HEK293 (cell line): ENCODE results near the gene FAM167B.
A peak's percentile ranks its signal among the peaks of the same experiment; 100 is the strongest.

Source experiments
- HIC1 ChIP-seq: fragments of 450-650 bp; formaldehyde crosslinking; IDR thresholded peaks from 2 replicates; pipeline ENCODE4 v1.5.1; 2016; ENCODE audit warnings: missing biosample characterization, missing genetic modification characterization
- SETDB1 ChIP-seq: IDR thresholded peaks from one replicate; pipeline ENCODE4 v1.6.1; 2017; ENCODE audit warnings: mild to moderate bottlenecking, low read length, moderate library complexity, mixed read lengths; ENCODE audit not compliant: insufficient read length
- TSHZ1 ChIP-seq: fragments of 450-650 bp; formaldehyde crosslinking; IDR thresholded peaks from 2 replicates; pipeline ENCODE4 v1.5.1; 2016; ENCODE audit warnings: missing biosample characterization, missing genetic modification characterization, borderline replicate concordance
- YY2 ChIP-seq: fragments of 450-650 bp; formaldehyde crosslinking; IDR thresholded peaks from 2 replicates; pipeline ENCODE4 v1.5.1; 2016; ENCODE audit warnings: missing biosample characterization, missing genetic modification characterization
- ZBTB10 ChIP-seq: fragments of 450-650 bp; formaldehyde crosslinking; IDR thresholded peaks from 2 replicates; pipeline ENCODE4 v1.5.1; 2016; ENCODE audit warnings: missing biosample characterization, missing genetic modification characterization
- ZBTB6 ChIP-seq: fragments of 450-650 bp; formaldehyde crosslinking; IDR thresholded peaks from 2 replicates; pipeline ENCODE4 v1.5.1; 2017; ENCODE audit warnings: missing biosample characterization, missing genetic modification characterization
- ZFP3 ChIP-seq: fragments of 450-650 bp; formaldehyde crosslinking; IDR thresholded peaks from 2 replicates; pipeline ENCODE4 v1.5.1; 2016; ENCODE audit warnings: low read depth, missing biosample characterization, missing genetic modification characterization
- ZIC2 ChIP-seq: fragments of 450-650 bp; formaldehyde crosslinking; IDR thresholded peaks from 2 replicates; pipeline ENCODE4 v1.5.1; 2016; ENCODE audit warnings: missing biosample characterization, missing genetic modification characterization
- ZNF148 ChIP-seq: fragments of 450-650 bp; formaldehyde crosslinking; IDR thresholded peaks from 2 replicates; pipeline ENCODE4 v1.5.0; 2017; ENCODE audit warnings: missing biosample characterization, missing genetic modification characterization, borderline replicate concordance
- ZNF266 ChIP-seq: fragments of 450-650 bp; formaldehyde crosslinking; IDR thresholded peaks from 2 replicates; pipeline ENCODE4 v1.5.1; 2016; ENCODE audit warnings: missing biosample characterization, missing genetic modification characterization, low read depth
- ZNF362 ChIP-seq: fragments of 450-650 bp; formaldehyde crosslinking; IDR thresholded peaks from 2 replicates; pipeline ENCODE4 v1.5.1; 2016; ENCODE audit warnings: missing biosample characterization, missing genetic modification characterization
- ZNF555 ChIP-seq: fragments of 450-650 bp; formaldehyde crosslinking; conservative IDR thresholded peaks from 2 replicates; pipeline ENCODE4 v1.5.1; 2017; ENCODE audit warnings: missing biosample characterization, mild to moderate bottlenecking, missing genetic modification characterization, inconsistent platforms
- ZNF560 ChIP-seq: fragments of 450-650 bp; formaldehyde crosslinking; IDR thresholded peaks from 2 replicates; pipeline ENCODE4 v1.5.1; 2017; ENCODE audit warnings: missing biosample characterization, missing genetic modification characterization, borderline replicate concordance
- ZNF610 ChIP-seq: fragments of 450-650 bp; formaldehyde crosslinking; IDR thresholded peaks from 2 replicates; pipeline ENCODE4 v1.5.1; 2016; ENCODE audit warnings: missing biosample characterization, missing genetic modification characterization, borderline replicate concordance
- ZNF639 ChIP-seq: fragments of 450-650 bp; formaldehyde crosslinking; IDR thresholded peaks from 2 replicates; pipeline ENCODE4 v1.5.1; 2016; ENCODE audit warnings: missing biosample characterization, missing genetic modification characterization
- ZNF692 ChIP-seq: fragments of 450-650 bp; formaldehyde crosslinking; IDR thresholded peaks from 2 replicates; pipeline ENCODE4 v1.5.1; 2016; ENCODE audit warnings: missing biosample characterization, missing genetic modification characterization
- ZNF701 ChIP-seq: fragments of 450-650 bp; formaldehyde crosslinking; IDR thresholded peaks from 2 replicates; pipeline ENCODE4 v1.5.1; 2016; ENCODE audit warnings: missing biosample characterization, missing genetic modification characterization
- ZNF76 ChIP-seq: fragments of 450-650 bp; formaldehyde crosslinking; IDR thresholded peaks from 2 replicates; pipeline ENCODE4; 2016; ENCODE audit warnings: low read depth, missing biosample characterization, missing genetic modification characterization, borderline replicate concordance
- ZNF837 ChIP-seq: fragments of 450-650 bp; formaldehyde crosslinking; IDR thresholded peaks from 2 replicates; pipeline ENCODE4 v1.5.1; 2016; ENCODE audit warnings: missing biosample characterization, missing genetic modification characterization

FAM167B gene

GRCh38 chr1:32272557-32273390 lies 25.8 kb downstream of the FAM167B start (continued):
- TF ChIP-seq ZNF639 (tag by site-specific recombination) (no peak), ZIC2 (no peak), ZNF837 (no peak), ZNF76 (tag by site-specific recombination) (no peak; the same call in 1 of the 2 replicates), ZNF362 (tag by site-specific recombination) (no peak), ZBTB6 (no peak), ZBTB10 (tag by site-specific recombination) (peak; percentile 44; the same call in 1 of the 2 replicates), ZNF148 (tag by site-specific recombination) (no peak), SETDB1 (no peak), YY2 (tag by site-specific recombination) (no peak), ZNF610 (no peak), ZNF266 (tag by site-specific recombination) (no peak), HIC1 (tag by site-specific recombination) (no peak), ZNF555 (tag by site-specific recombination) (no peak), TSHZ1 (tag by site-specific recombination) (no peak), ZNF692 (tag by site-specific recombination) (no peak), ZNF560 (tag by site-specific recombination) (no peak), ZNF701 (tag by site-specific recombination) (no peak), ZFP3 (no peak)
